DOHH2 (cell line): Measurements from ENCODE around the gene AKAP5.

Experiments
- H3F3A ChIP-seq: fragments of 200-600 bp; sonication (generic), shearing (Covaris generic); 2 replicates; pipeline ENCODE4 v1.6.0; 2016; ENCODE audit warnings: antibody characterized with exemption, mild to moderate bottlenecking; ENCODE audit not compliant: control insufficient read depth, insufficient read depth
- H3K27ac ChIP-seq: fragments of 200-600 bp; sonication (generic); 2 replicates; pipeline ENCODE4 v1.5.1; 2014; ENCODE audit warnings: low read depth, mild to moderate bottlenecking, low read length, moderate library complexity
- H3K27me3 ChIP-seq: fragments of 200-600 bp; sonication (generic); 2 replicates; pipeline ENCODE4 v1.6.1; 2014; ENCODE audit warnings: mild to moderate bottlenecking, low read length, mixed read lengths; ENCODE audit not compliant: control insufficient read depth
- H3K36me3 ChIP-seq: fragments of 200-600 bp; sonication (generic); 2 replicates; pipeline ENCODE4 v1.6.1; 2014; ENCODE audit warnings: mild to moderate bottlenecking, low read length, moderate library complexity, mixed read lengths; ENCODE audit not compliant: control insufficient read depth
- H3K4me1 ChIP-seq: fragments of 200-600 bp; sonication (generic); 2 replicates; pipeline ENCODE4 v1.6.1; 2014; ENCODE audit warnings: mild to moderate bottlenecking, low read length, mixed read lengths; ENCODE audit not compliant: control insufficient read depth
- H3K4me2 ChIP-seq: fragments of 200-600 bp; sonication (generic); 2 replicates; pipeline ENCODE4 v1.6.0; 2014; ENCODE audit warnings: mild to moderate bottlenecking, low read length, moderate library complexity
- H3K4me3 ChIP-seq: fragments of 200-600 bp; sonication (generic); 2 replicates; pipeline ENCODE4 v1.5.1; 2014; ENCODE audit warnings: mild to moderate bottlenecking, low read length, mixed read lengths
- H3K79me2 ChIP-seq: fragments of 200-600 bp; sonication (generic); 2 replicates; pipeline ENCODE4 v1.6.1; 2014; ENCODE audit warnings: mild to moderate bottlenecking, low read length, mixed read lengths; ENCODE audit not compliant: control insufficient read depth
- H3K9me2 ChIP-seq: fragments of 200-600 bp; sonication (generic); replicated peaks from 2 replicates; pipeline ENCODE4 v1.6.1; 2014; ENCODE audit warnings: mild to moderate bottlenecking, low read length, mixed read lengths; ENCODE audit not compliant: control insufficient read depth
- H3K9me3 ChIP-seq: fragments of 200-600 bp; sonication (generic); 2 replicates; pipeline ENCODE4 v1.6.1; 2014; ENCODE audit warnings: antibody characterized with exemption, low read length, mixed read lengths; ENCODE audit not compliant: control insufficient read depth, insufficient read depth
- H4K20me1 ChIP-seq: fragments of 200-600 bp; sonication (generic); 2 replicates; pipeline ENCODE4 v1.6.0; 2014; ENCODE audit warnings: low read depth, mild to moderate bottlenecking, antibody characterized with exemption, low read length, moderate library complexity; ENCODE audit not compliant: control insufficient read depth, insufficient read depth
- CTCF ChIP-seq: fragments of 200-600 bp; sonication (generic); IDR thresholded peaks from one replicate; pipeline ENCODE4 v1.5.1; 2014; ENCODE audit warnings: antibody characterized with exemption, mild to moderate bottlenecking, low read depth, low read length; ENCODE audit not compliant: poor library complexity, severe bottlenecking
- EZH2phosphoT487 ChIP-seq: fragments of 200-600 bp; sonication (generic); IDR thresholded peaks from 2 replicates; pipeline ENCODE4 v1.6.1; 2017; ENCODE audit warnings: borderline replicate concordance, mild to moderate bottlenecking, antibody characterized with exemption, low read length, moderate library complexity, mixed read lengths

AKAP5 gene

GRCh38 chr14:64422756-64423155, 42.5 kb upstream of the AKAP5 start:
- peaks cover 88% of the 10 kb centered on the region for H3K36me3 ChIP-seq
- H3K9me2 ChIP-seq: no peaks in the 10 kb centered on the region
- H3K79me2 ChIP-seq: no peaks in the 10 kb centered on the region
- no peak overlapping the region for H3K4me3 ChIP-seq
- H3F3A ChIP-seq: no peaks in the 10 kb centered on the region
- H3K4me2 ChIP-seq: no peak overlapping the region
- H3K27ac ChIP-seq: no peak overlapping the region
- no peak for TF ChIP-seq EZH2phosphoT487
- TF ChIP-seq CTCF: no peak
- 0 out of 2 replicates have a peak, but pooled peaks cover 3% of the 10 kb centered on the region for H4K20me1 ChIP-seq
- H3K27me3 ChIP-seq: no peaks in the 10 kb centered on the region
- no peaks in the 10 kb centered on the region for H3K4me1 ChIP-seq
- no peaks in the 10 kb centered on the region for H3K9me3 ChIP-seq

GRCh38 chr14:64423987-64424386, 41.3 kb upstream of the AKAP5 start:
- no peak overlapping the region for H3K4me3 ChIP-seq
- H3F3A ChIP-seq: no peaks in the 10 kb centered on the region
- TF ChIP-seq EZH2phosphoT487 (no peak), CTCF (no peak)
- H3K27me3 ChIP-seq: no peaks in the 10 kb centered on the region
- H3K36me3 ChIP-seq: peaks cover 88% of the 10 kb centered on the region
- H3K27ac ChIP-seq: no peak overlapping the region
- H3K9me3 ChIP-seq: no peaks in the 10 kb centered on the region
- H3K4me1 ChIP-seq: no peaks in the 10 kb centered on the region
- H3K9me2 ChIP-seq: no peaks in the 10 kb centered on the region
- no peak overlapping the region for H3K4me2 ChIP-seq
- 0 out of 2 replicates have a peak, but pooled peaks cover 3% of the 10 kb centered on the region for H4K20me1 ChIP-seq
- H3K79me2 ChIP-seq: no peaks in the 10 kb centered on the region

- Histone ChIP-seq H3K4me1 (no peaks in the 10 kb centered on the region), H3K27me3 (no peaks in the 10 kb centered on the region), H3K9me3 (no peaks in the 10 kb centered on the region), H3K79me2 (no peaks in the 10 kb centered on the region), H3K36me3 (peaks cover 96% of the 10 kb centered on the region), H3K9me2 (no peaks in the 10 kb centered on the region), H3K4me2 (no peak overlapping the region), H4K20me1 (no peaks in the 10 kb centered on the region), H3K27ac (no peak overlapping the region), H3K4me3 (no peak overlapping the region), H3F3A (peaks cover 8% of the 10 kb centered on the region; the same call in 1 of the 2 replicates)
- TF ChIP-seq EZH2phosphoT487: no peak
- TF ChIP-seq CTCF: no peak
These were observed 30.8 kb upstream of the AKAP5 start for GRCh38 chr14:64434528-64434927.
